SK-N-SH (cell line): ENCODE results near the gene AKAP17A. TPM values are rescaled to one million over a fixed set of nuclear protein-coding genes. Genes with fewer than 3 reads are reported as not detected.

Experiments
- CTCF ChIA-PET: fragments of 300-600, 350-600 bp; formaldehyde crosslinking; extraction: SDS; loops from one replicate; lab custom pipeline; 2021; lab: Yijun Ruan, JAX
- POLR2A ChIA-PET: fragments of 350-600 bp; sonication (Branson Sonifier 250); formaldehyde crosslinking; extraction: SDS; loops from one replicate; lab custom pipeline; 2020; ENCODE audit warnings: antibody characterized with exemption, inconsistent platforms; lab: Yijun Ruan, JAX
- DNase-seq: peaks from one replicate; pipeline ENCODE4 v3.0.0; 2012
- H2AFZ ChIP-seq: fragments of 200-600 bp; sonication (generic); 2 replicates; pipeline ENCODE4 v1.8.1; 2016; ENCODE audit warnings: antibody characterized with exemption, mild to moderate bottlenecking, low read depth
- H3F3A ChIP-seq: fragments of 200-600 bp; sonication (generic); replicated peaks from 2 replicates; pipeline ENCODE3; 2016; ENCODE audit warnings: antibody characterized with exemption, mild to moderate bottlenecking; ENCODE audit not compliant: insufficient read depth
- H3K27ac ChIP-seq, 2 experiments: fragments of 200-500 bp in 1 of 2; fragments of 200-600 bp in 1 of 2; sonication (Bioruptor generic) in 1 of 2; sonication (generic), shearing (Covaris generic) in 1 of 2; 2 replicates each; pipeline versions ENCODE4 v1.5.1 to v1.6.1; 2014 to 2016; ENCODE audit warnings: low read depth in 2 of 2, inconsistent platforms in 1 of 2, low read length in 1 of 2, mild to moderate bottlenecking in 1 of 2, mixed read lengths in 1 of 2
- H3K27me3 ChIP-seq: fragments of 200-600 bp; sonication (generic), shearing (Covaris generic); 2 replicates; pipeline ENCODE4 v1.6.1; 2016; ENCODE audit warnings: mixed run types; ENCODE audit not compliant: insufficient read depth
- H3K36me3 ChIP-seq, 2 experiments: fragments of 200-500 bp in 1 of 2; fragments of 200-600 bp in 1 of 2; sonication (Bioruptor generic) in 1 of 2; sonication (generic) in 1 of 2; replicated peaks in 1 of 2; 2 replicates each; pipeline versions ENCODE3 to v1.5.1; 2014 to 2016; ENCODE audit warnings: low read length in 1 of 2, mild to moderate bottlenecking in 1 of 2; ENCODE audit not compliant: insufficient read depth in 2 of 2, control insufficient read depth in 1 of 2
- H3K4me1 ChIP-seq, 2 experiments: fragments of 200-500 bp in 1 of 2; fragments of 200-600 bp in 1 of 2; sonication (Bioruptor generic) in 1 of 2; sonication (generic), shearing (Covaris generic) in 1 of 2; 2 replicates each; pipeline versions ENCODE4 v1.5.1 to v1.6.1; 2014 to 2016; ENCODE audit warnings: low read depth in 1 of 2, low read length in 1 of 2, mixed run types in 1 of 2; ENCODE audit not compliant: insufficient read depth in 2 of 2, control insufficient read depth in 1 of 2
- H3K4me2 ChIP-seq: fragments of 200-600 bp; sonication (generic), shearing (Covaris generic); 2 replicates; pipeline ENCODE4 v1.6.1; 2017; ENCODE audit warnings: mixed run types
- H3K4me3 ChIP-seq, 2 experiments: fragments of 200-500 bp in 1 of 2; fragments of 200-600 bp in 1 of 2; sonication (Bioruptor generic) in 1 of 2; sonication (generic), shearing (Covaris generic) in 1 of 2; 2 replicates each; pipeline versions ENCODE4 v1.5.1 to v1.8.1; 2014 to 2016; ENCODE audit warnings: low read depth in 2 of 2, inconsistent platforms in 1 of 2, low read length in 1 of 2, mild to moderate bottlenecking in 1 of 2, mixed read lengths in 1 of 2, moderate library complexity in 1 of 2
- H3K79me2 ChIP-seq: fragments of 200-600 bp; sonication (generic); 2 replicates; pipeline ENCODE4 v1.8.1; 2017; ENCODE audit warnings: mild to moderate bottlenecking; ENCODE audit not compliant: insufficient read depth
- H3K9ac ChIP-seq: fragments of 200-600 bp; sonication (generic); 2 replicates; pipeline ENCODE4 v1.6.1; 2017; ENCODE audit warnings: mixed run types
- H3K9me2 ChIP-seq: fragments of 200-600 bp; sonication (generic); 2 replicates; pipeline ENCODE4 v1.6.1; 2017; ENCODE audit warnings: mixed run types
- H3K9me3 ChIP-seq: fragments of 200-600 bp; sonication (generic); 2 replicates; pipeline ENCODE4 v1.6.1; 2017; ENCODE audit warnings: mixed run types, mild to moderate bottlenecking, moderate library complexity
- H4K20me1 ChIP-seq: fragments of 200-600 bp; sonication (generic); 2 replicates; pipeline ENCODE4 v1.6.1; 2017; ENCODE audit warnings: mild to moderate bottlenecking, mixed run types; ENCODE audit not compliant: insufficient read depth
- CHD2 ChIP-seq: fragments of 150-350 bp; IDR thresholded peaks from 2 replicates; pipeline ENCODE4 v1.6.1; 2018; ENCODE audit warnings: low read length; ENCODE audit not compliant: partially characterized antibody
- EP300 ChIP-seq, 2 experiments: IDR thresholded peaks; 2 replicates each; pipeline versions ENCODE4 v1.4.0 to v1.6.1; 2012; ENCODE audit warnings: borderline replicate concordance in 1 of 2, low read depth in 1 of 2, low read length in 1 of 2
- FOXJ3 ChIP-seq: sonication (generic); formaldehyde crosslinking; IDR thresholded peaks from 2 replicates; pipeline ENCODE4 v1.5.1; 2020; ENCODE audit warnings: mild to moderate bottlenecking, missing genetic modification reagents
- GABPA ChIP-seq: IDR thresholded peaks from 2 replicates; pipeline ENCODE4 v1.4.0; 2012; ENCODE audit warnings: low read depth, mild to moderate bottlenecking
- JUND ChIP-seq: IDR thresholded peaks from 2 replicates; pipeline ENCODE4 v1.4.0; 2012
- NRF1 ChIP-seq: IDR thresholded peaks from 2 replicates; pipeline ENCODE4 v1.6.1; 2012; ENCODE audit warnings: low read depth, mild to moderate bottlenecking, low read length
- PBX3 ChIP-seq: IDR thresholded peaks from 2 replicates; pipeline ENCODE4; 2012
- RXRA ChIP-seq: IDR thresholded peaks from 2 replicates; pipeline ENCODE4 v1.4.0; 2012; ENCODE audit warnings: low read depth, mild to moderate bottlenecking, borderline replicate concordance
- YY1 ChIP-seq: IDR thresholded peaks from 2 replicates; pipeline ENCODE4 v1.4.0; 2012; ENCODE audit warnings: low read depth, mild to moderate bottlenecking
- WGBS: methylation state at CpG from one replicate; pipeline ENCODE4 v1.1.6; 2017; ENCODE audit warnings: low lambda C conversion rate; 5-methylcytosine and 5-hydroxymethylcytosine counted together
- polyA plus RNA-seq, 3 experiments: library from polyadenylated mRNA; depleted of rRNA; stranded (reverse); fragments of >200 nt; gene quantifications; 2 replicates each; pipeline ENCODE4 v1.2.3, GENCODE V29; 2012

AKAP17A gene
- polyA plus RNA-seq, 1 of the 3 experiments (the other 2 are of a cell fraction) = 43.8 TPM

- CTCF ChIA-PET = no interaction called here
- POLR2A ChIA-PET = no interaction called here
- peaks cover 15% of the 10 kb centered on the region; the same call in 1 of the 2 replicates for H3K27me3 ChIP-seq
- no peaks in the 10 kb centered on the region for H3F3A ChIP-seq
- no peak overlapping the region for H3K4me2 ChIP-seq
- H4K20me1 ChIP-seq = no peaks in the 10 kb centered on the region
- H3K27ac ChIP-seq = no peak overlapping the region
- no peaks in the 10 kb centered on the region for H3K4me1 ChIP-seq
- no peaks in the 10 kb centered on the region for H3K9me2 ChIP-seq
- no peak overlapping the region for H2AFZ ChIP-seq
- H3K79me2 ChIP-seq = no peaks in the 10 kb centered on the region
- H3K9ac ChIP-seq = no peak overlapping the region
- no peak overlapping the region for H3K4me3 ChIP-seq
- no peaks in the 10 kb centered on the region for H3K36me3 ChIP-seq
- TF ChIP-seq CHD2 (no peak), RXRA (no peak), PBX3 (no peak), NRF1 (no peak), EP300 (IDR thresholded peaks at IDR 0.05; ENCODE audit: borderline replicate concordance in 1 of 2, low read depth in 1 of 2, low read length in 1 of 2) (no peak), GABPA (no peak), FOXJ3 (CRISPR knock-in tag) (no peak)
- no peaks in the 10 kb centered on the region for H3K9me3 ChIP-seq
- no peak for DNase-seq
These were observed 54.6 kb downstream of the AKAP17A start for GRCh38 chrX:1646009-1646408.

DNA sequence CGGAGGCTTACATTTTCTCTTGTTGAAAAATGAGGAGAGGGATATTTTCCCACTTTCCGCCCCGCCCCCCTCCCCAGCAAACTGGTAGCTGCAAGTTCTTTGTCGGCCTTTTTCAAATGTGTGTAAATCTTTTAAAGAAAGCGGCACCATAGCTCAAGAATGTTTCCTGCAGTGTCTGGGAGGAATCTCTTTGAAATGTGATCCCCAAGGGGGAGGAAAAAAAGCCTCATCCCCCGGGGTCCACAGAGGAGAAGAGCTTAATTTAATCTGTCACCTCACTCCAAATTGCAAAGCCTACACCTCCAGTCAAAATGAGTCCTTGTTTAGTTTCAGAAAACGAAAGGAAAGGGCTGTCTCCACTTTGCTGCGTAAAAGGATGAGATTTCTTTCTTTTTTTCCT is 58.2 kb downstream of the AKAP17A start:
- POLR2A ChIA-PET = no interaction called here
- Histone ChIP-seq H3K9me3 (no peaks in the 10 kb centered on the region), H3F3A (no peaks in the 10 kb centered on the region), H3K4me3 (no peak overlapping the region), H3K9me2 (no peaks in the 10 kb centered on the region), H3K36me3 (no peaks in the 10 kb centered on the region), H2AFZ (peak overlapping the region; percentile 54; the same call in 1 of the 2 replicates)
- CTCF ChIA-PET = no interaction called here
- 36% methylated on average over 8 of the region's 8 CpGs for WGBS
- no peak for TF ChIP-seq YY1
- TF ChIP-seq EP300 (IDR thresholded peaks at IDR 0.05; ENCODE audit: borderline replicate concordance in 1 of 2, low read depth in 1 of 2, low read length in 1 of 2) = no peak
- TF ChIP-seq JUND = no peak
- no peak for TF ChIP-seq RXRA
- TF ChIP-seq, all 33 proteins: peak for 0
- Histone ChIP-seq H3K4me2 (peak overlapping the region; percentile 37; the same call in 1 of the 2 replicates), H3K4me1 (no peaks in the 10 kb centered on the region), H3K79me2 (no peaks in the 10 kb centered on the region), H4K20me1 (no peaks in the 10 kb centered on the region), H3K27ac (no peak overlapping the region), H3K9ac (no peak overlapping the region), H3K27me3 (no peaks in the 10 kb centered on the region)
- DNase-seq = no peak

Other genes starting within 250 kb of the AKAP17A start
- 819 and 981 TPM in 2 replicates for gene SLC25A6, start 199.5 kb upstream of the AKAP17A start, polyA plus RNA-seq (2012; rRNA removed)
- gene ASMTL, start 138.7 kb upstream of the AKAP17A start, polyA plus RNA-seq (2012; rRNA removed) = 34.7 and 37.7 TPM in 2 replicates
- gene P2RY8, start 54.4 kb upstream of the AKAP17A start, polyA plus RNA-seq (2012; rRNA removed) = 0.03 and 0.08 TPM in 2 replicates
- gene ASMT, start 23.5 kb downstream of the AKAP17A start, polyA plus RNA-seq (2012; rRNA removed) = 0.26 TPM in 1 of 2 replicates, not detected in the other